NCI-H748 treated with DMSO at 0.1 percent for 48 hours (cell line): ENCODE data around the gene OMD.

Source experiments
- DNase-seq: peaks from one replicate; lab custom pipeline; 2025; lab: John Stamatoyannopoulos, UW

The OMD gene

GRCh38 chr9:92424340-92424739 lies at the start of gene OMD:
OMD (minus strand) TSS chr9:92424471; CDS start chr9:92417558, 6,913 bp downstream.
- DNase-seq = no peak

DNA sequence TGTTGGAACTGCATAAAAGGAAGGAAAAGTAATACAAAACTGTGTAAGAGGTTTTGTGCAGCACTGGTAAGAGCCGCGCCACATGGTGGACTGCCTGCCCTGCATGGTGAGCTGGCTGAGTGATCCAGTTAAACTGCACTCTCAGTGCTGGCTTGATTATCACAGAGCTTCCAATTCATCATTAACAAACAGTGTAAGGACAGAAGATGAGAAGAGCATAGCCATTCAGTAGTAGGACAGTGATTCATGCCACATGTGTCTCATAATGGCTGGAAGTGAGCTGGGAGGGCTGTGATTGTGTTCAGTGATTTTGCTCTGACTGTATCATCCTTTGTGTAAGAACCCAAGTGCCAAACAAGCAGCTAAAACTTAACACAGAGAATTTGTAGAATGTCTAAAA lies 43.9 kb upstream of the OMD start:
- no peak for DNase-seq

DNA sequence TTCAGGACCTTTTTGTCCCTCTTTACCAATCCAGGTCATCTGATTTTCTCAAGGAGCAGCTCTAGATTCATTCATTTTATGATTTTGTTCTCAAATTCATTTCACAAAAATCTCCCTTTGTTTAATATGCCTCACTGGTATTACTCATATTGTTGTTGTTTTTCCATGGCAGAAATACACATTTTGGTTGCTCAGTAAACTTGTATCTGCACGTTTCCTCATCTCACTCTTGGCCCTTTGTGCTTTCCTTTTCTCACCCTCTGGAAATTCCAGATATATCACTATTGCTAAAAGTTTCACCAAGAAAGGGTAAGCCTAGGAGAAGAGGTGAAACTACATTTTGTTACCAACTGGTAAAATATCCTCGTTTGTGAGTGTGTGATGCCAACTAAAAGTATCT lies 43.2 kb upstream of the OMD start:
- no peak for DNase-seq

GRCh38 chr9:92467041-92467440 lies 42.8 kb upstream of the OMD start:
- DNase-seq = no peak

- no peak for DNase-seq
Observed at GRCh38 chr9:92463984-92464383, 39.7 kb upstream of the OMD start.

DNA sequence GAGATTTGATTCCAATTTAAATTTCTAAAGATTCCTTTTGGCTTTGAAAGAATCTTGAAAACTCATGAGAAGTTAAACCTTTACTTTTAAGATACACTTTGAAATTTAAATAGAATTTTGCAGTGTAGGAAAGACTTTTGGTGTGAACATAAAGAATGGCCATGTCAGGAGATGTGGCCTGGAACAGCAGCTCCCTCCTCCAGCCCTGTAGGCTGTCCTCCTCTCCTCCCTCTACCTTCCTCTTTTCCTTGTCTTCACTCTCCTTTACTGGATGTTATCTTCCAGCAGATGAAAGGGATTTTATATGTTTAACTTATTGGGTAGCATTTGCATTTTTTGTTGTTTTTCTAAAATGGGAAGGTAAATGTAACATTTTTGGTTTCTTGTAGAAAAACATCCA lies 39.1 kb upstream of the OMD start:
- DNase-seq = no peak

DNA sequence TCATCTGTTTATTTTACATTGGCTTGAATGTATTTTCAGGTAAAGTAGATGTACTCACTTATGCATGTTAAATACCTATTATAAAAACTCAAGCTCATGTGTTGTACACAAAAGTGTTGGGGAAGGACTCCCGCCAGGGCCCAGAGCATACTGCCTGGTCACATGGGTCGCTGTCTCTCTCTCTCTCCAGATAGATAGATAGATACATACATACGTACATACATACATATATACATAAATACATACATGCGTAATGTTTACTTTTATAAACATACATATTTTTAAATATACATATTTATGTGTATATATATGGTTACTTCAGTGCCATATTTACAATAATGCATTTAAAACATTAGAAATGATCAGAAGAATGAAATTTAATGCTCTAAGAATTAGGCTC lies 33.3 kb upstream of the OMD start:
- DNase-seq = no peak

DNA sequence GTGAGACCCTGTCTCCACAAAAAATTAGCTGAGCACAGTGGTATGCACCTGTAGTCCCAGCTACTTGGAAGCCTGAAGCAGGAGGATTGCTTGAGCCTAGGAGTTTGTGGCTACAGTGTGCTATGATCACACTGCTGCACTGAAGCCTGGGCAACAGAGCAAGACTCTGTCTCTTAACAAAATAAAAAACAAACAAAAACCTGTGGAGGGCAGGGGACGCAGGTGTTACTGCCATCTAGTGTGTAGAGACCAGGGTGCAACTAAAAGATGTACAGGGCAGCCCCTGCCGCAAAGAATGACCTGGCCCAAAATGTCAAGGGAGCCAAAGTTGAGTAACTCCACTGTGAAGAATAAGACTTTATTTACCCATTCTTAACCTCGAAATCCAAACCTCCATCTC lies 30.9 kb upstream of the OMD start:
- DNase-seq = peak; percentile 11

- no peak for DNase-seq
Observed at GRCh38 chr9:92446536-92446935, 22.3 kb upstream of the OMD start.

GRCh38 chr9:92444841-92445240 lies 20.6 kb upstream of the OMD start:
- DNase-seq = no peak

DNA sequence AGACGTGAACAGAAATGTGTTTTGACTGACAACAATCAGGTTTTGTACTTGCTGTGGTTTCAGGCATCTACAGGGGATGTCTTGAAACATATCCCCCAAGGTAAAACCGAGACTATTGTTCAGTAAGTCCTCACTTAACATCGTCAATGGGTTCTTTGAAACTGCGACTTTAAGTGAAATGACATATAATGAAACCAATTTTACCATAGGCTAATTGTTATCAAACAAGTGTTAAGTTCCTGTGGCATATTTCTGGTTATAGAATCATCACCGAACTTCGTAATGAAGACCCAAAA lies 16.4 kb upstream of the OMD start:
- DNase-seq = no peak

DNA sequence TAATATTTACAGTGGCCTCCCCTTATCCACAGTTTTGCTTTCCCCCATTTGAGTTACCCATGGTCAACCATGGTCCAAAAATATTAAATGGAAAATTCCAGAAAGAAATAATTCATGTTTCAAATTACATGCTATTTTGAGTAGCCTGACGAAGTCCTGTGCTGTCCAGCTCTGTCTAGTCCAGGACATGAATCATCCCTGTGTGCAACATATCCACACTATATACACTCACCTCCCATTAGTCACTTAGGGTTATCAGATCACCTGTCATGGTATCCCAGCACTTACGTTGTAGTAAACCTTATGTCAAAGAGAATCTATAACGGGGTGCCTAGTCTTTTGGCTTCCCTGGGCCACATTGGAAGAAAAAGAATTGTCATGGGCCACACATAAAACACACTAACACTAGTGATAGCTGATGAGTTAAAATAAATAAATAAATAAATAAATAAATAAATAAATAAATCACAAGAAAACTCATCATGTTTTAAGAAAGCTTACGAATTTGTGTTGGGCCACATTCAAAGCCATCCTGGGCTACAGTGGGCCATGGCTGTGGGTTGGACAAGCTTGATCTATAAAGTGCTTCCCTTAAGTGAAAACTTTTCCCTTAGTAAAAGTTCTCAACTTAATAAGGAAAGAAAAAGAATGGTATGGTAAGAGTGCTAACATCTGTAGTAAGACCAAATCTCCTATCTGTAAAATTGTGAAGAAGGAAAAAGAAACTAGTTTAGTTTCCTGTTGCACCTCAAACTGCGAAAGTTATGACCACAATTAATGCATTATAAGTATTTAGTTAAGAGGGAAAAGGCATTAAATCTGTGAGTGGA lies 15.9 kb upstream of the OMD start:
- DNase-seq = no peak

- no peak for DNase-seq
Observed at GRCh38 chr9:92438900-92439526, 14.7 kb upstream of the OMD start.

GRCh38 chr9:92435263-92435662 lies 11.0 kb upstream of the OMD start:
- DNase-seq = no peak

- DNase-seq = no peak
Observed at GRCh38 chr9:92432972-92433548, 8.8 kb upstream of the OMD start.

GRCh38 chr9:92432350-92432749 lies 8.1 kb upstream of the OMD start:
- DNase-seq = no peak

- DNase-seq = no peak
Observed at GRCh38 chr9:92429836-92430235, 5.6 kb upstream of the OMD start.

GRCh38 chr9:92426501-92427145 lies 2.4 kb upstream of the OMD start:
- peak; percentile 85 for DNase-seq

GRCh38 chr9:92425474-92425873 lies 1.2 kb upstream of the OMD start:
- DNase-seq = no peak

DNA sequence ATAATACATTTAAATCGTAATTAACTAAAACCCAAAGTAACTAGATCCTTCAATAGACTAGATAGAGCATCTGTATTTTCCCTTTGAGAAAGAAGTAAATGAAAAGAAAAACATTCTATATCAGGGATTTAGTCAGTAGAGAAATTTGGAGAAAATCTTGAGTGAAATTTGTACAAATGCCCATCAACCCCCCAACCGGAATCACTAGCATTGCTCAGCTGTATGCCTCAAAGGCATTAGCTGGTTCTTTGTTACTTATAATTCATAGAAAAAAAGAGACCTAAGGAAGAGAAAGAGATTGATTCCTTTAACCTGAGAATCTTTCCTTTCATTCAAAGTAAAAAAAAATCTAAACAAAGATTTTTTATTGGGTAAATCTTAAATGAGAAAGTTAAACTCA lies 659 bp downstream of the OMD start:
- no peak for DNase-seq

DNA sequence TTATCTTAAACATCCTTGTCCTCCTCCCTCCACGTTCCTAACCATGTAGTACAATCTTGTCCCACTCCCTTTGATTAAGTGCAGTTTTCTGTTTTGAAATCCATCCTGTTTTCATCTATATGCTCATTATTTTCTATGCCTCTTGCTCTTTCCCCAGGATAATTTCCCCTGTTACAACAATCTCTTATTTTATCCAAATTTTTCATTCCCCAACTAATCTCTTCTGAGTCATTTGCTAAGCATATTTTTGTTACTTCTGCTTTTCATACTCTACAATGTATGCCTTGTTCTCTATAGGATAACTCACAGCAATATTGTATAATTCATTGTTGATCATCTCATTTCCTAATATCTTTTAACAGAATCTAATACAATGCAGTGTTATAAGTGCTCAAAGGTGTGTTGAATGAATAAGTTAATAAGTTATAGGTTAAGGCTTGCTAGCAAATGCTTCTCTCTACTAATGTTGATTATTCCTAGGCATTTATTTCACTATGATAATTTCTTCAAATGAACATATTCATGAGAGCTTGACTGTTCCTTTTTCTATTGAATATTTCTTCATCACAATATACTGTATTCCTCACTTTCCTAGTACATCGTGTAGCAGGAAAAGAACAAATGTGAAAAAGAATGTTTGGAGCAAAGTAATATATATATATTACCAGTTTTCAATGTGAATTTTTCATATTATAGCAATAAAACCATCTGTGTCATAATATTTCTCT lies 1.5 kb downstream of the OMD start:
- no peak for DNase-seq

DNA sequence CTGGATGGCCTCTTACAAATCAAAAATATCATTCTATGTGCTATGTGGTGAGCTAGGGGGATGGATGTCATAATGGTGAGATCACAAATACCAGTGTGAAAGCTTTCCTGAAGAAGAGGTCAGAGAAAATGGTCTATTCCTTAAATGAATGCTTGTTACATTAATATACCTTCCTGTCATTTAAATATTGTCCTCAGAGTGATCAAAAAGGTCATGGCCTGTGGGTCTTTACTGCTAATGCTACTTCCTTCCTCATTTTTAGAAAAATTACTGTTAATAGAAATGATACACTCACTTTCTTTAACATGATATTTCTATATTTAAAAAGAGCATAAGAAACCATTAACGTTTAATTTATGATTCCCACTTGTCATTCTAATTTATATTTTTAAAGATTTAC lies 9.7 kb downstream of the OMD start:
- DNase-seq = no peak
